Fibroblast of upper back skin (primary cell): ENCODE results near the gene GPRIN3.
A peak's percentile ranks its signal among the peaks of the same experiment; 100 is the strongest.
"Not testable (repeated sequence)": the region's sequence is repeated elsewhere in the genome, so short reads cannot be mapped to it uniquely, and the experiment has no call there.

Source experiments
- DNase-seq: peaks from one replicate; pipeline ENCODE4 v3.0.0-alpha.2; 2013

GPRIN3 gene

DNA sequence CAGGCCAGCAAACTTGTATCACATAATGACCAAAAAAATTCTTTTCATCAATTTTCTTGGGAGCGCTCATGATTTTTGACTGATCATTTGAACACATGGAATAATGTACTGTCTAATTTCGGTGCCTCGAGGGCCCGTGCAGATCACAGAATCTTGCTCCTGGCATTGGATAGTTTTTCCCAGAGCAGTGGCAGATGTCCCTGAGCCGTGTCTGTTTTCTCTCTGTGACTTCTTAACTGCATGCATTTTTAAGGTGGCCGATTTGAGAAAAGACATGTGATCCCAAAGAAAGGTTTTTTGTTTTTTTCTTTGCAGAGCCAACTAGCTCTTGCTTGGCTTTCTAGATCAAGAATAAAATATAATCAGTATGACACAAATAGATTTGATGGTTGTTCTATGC, 19.7 kb downstream of the GPRIN3 start:
- DNase-seq = no peak

DNA sequence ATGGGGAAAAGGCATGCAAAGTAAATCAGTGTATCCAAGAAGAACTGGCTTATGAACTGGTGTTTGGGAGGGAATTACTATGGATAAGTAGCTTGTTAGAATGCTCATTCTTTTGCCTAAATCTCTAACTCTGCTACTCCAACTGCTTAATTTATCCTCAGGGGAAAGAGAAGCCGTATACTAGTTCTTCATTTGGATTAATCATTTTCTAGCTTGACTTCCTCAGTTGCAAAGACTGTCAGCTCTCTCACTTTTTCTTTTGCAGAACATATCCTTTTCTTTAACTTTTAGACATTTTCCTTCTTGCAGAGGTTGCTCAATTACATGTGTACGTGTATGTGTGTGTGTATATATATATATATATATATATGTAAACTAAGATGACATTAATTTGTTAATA, 21.9 kb downstream of the GPRIN3 start:
- DNase-seq = no peak

DNA sequence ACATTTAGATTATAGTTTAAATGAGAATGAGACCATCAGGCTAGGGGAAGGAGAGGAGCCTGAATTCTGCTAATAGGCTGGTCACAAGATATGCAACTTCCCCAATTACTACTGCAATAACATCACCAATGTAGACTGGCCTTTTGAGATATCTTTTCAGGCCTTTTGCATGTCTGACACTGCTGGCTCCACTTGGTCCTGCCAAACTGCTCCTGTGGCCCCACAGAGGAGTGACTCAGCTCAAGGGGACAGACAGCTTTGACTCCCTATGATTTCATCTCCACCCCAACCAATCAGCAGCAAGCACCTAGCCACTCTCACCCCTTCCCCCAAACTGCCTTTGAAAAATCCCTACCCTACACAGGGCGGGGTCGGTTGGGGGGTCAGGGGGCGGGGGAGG, 22.8 kb downstream of the GPRIN3 start:
- DNase-seq = no peak

DNA sequence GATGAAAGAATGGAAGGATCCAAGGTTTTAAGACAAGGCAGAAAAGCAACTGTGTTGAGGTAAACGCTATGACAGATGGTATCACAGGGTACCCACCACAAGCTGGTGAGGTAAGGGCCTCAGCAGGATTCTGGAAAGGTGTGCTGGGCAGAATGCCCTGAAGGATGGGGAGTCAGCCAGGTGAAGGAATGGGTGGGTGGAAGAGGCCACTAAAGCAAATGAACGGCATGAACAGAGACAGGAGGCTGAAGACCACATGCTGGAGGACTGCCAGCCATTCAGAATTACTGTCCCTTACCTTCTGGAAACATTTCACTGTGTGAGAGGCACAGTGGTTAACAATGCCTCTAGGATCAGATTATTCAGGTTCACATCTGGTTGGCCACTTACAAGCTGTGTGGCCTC, 23.6 kb downstream of the GPRIN3 start:
- no peak for DNase-seq

DNA sequence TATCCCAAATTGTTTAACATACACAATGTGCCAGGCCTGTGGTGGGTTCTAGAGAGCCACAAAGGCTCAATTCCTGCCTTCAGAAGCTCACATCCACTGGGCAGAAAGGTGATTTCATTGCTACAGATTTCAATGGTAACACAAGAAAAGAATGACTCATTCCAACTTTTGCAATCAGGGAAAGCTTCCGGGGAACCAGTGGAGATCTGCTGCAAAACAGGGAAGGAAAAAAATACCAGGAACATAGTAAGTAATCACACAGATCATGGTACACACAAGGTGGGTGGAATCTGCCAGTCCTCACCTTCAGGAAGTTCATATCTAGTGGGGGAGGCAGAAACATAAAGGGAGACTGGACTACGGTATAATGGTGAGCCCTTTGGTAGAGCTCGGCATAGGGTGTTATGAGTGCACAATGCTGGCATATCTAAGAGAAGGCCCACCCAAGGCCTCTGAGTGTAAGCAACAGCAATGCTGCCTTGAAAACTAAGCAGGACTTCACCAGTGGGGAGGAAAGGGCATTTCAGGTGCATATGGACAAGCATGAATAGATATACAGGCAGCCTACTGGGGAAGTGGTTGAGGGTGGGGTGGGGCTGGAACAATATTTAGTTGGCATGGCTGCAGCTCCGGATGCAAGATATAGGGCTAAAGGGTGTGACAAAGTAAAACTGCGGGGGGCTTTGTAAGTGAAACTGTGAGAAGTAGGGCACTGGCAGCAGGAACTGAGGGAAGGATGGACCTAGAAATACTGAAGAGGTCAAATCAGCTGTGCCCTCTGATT, 24.2 kb downstream of the GPRIN3 start:
- peak; percentile 5 for DNase-seq

DNA sequence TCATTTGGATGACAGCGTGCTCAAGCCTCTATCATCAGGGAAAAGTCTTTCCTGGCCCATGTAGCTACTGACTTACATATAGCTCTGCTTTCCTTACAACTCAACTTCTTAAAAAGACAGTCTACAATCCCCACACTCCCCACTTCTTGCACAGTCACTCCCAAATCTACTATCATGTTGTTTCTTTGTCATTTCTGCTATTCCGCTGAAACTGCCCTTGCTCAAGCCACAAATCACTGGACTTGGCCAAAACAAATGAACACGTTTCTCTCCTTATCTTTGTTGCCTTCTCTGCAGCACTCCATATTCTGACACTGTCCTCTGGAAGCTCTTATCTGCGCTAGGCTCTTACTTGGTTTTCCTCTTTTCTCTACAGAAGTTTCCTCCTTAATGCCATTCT, 28.2 kb downstream of the GPRIN3 start:
- DNase-seq = no peak

DNA sequence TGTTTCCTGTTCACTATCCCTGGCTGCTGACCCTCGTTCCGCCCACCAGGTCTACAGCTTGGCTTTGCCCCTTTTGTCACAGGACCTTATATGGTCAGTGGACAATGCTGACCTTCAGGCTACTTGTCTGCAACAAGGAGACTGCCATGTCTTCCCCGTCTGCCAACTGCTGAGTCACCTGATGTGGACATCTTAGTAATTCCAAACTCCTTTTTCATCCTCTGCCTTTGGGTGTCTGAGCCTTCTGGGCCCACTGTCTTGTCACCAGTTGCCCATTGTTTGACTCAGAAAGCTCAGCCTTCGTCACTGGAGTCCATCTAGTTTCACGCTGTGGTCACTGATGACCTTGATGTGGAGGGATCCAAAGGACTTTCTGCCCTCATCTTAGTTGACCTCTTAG, 30.2 kb downstream of the GPRIN3 start:
- DNase-seq = no peak

DNA sequence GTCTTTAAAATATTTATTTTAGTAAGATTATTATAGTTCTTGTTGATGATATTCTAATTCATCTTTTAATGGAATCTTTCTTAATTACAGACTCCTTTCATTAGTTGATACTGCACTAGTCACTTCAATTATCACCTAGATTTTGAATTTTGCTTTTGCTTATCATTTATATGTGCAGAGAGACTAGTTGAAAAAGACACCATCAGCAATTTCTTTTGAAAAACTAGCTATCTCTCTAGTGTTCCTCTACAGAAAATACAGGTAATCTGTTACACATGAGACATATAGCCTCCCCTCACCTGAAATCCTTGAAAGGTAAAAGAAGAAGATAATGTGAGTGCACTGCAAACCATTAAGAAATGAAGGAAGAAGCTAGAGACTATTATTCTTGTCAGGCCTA, 31.3 kb downstream of the GPRIN3 start:
- no peak for DNase-seq

DNA sequence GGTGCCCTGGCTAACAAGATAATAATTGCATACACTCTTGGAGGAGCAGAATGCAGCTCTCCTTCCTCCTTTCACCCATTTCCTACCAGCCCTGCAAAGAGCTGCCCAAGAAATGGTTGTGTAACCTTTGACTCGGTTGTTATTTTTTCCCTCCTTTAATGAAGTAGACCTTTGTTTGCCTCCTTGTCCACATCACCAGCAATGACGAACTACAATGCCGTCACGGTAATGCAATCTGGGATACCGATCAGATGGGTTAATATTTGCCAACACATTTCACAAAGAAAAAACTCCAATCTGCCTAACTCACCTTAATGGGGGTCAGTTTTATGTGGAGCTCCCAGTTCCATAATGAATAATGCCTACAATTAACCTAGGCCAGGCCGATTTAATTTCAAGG, 32.0 kb downstream of the GPRIN3 start:
- no peak for DNase-seq

DNA sequence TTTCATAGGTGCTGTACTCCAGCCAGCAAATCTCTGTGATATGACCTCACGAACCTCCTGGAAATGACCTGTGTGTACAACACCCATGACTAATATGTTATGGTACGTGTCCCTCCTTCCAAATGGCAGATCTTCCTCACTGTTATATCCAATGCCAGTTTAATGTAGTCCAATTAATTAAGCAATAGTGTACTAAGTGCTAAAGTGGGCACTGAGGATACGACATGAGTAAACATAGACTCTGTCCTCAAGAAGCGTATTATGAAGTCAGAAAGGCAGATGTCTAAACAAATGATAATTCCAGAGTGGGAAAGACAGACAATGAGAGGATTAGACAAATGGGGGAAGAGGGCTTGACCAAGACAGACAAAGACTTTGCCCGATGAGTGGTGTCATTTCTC, 33.9 kb downstream of the GPRIN3 start:
- no peak for DNase-seq

DNA sequence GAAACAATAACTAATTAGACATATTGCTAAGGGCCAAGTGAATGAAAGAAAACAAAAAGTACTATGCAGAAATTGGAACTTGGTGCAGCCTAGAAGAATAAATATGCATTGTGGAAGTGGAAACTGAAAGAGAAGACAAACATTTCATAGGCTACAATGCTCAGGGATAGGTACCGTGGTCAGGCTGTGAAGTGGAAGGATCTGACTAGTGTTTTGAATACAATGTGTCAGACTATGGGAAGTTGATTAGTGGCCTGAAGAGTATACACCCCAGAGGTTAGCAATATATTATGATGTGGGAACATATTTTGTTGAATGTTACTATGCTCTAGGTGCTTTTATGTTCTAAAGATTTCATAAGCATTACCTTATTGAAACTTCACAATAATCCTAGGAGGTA, 36.8 kb downstream of the GPRIN3 start:
- DNase-seq = no peak

DNA sequence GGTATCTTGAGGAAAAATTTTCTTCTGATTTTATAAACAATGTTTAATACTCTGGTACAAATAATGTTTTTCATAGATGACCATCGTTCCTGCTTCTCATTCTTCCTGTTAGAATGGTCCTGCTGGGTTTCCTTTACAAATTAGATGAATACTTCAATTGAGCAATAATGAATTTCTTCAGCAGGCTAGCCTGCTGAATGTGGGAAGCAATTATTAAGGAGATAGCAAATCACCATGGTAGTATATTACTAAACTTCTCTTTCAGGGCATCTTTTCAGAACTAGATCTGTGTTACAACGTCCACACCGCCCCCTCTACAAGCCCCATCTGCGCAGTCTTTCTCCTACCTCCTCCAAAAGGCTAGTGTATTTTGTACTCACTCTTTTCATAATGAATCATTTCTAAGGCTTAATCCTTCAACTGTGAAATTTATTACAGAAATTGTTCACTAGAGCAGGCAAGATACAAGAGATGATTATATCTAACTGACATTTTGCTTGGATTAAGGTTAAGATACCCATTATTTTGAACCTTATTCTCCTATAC, 38.4 kb downstream of the GPRIN3 start:
- DNase-seq = no peak

DNA sequence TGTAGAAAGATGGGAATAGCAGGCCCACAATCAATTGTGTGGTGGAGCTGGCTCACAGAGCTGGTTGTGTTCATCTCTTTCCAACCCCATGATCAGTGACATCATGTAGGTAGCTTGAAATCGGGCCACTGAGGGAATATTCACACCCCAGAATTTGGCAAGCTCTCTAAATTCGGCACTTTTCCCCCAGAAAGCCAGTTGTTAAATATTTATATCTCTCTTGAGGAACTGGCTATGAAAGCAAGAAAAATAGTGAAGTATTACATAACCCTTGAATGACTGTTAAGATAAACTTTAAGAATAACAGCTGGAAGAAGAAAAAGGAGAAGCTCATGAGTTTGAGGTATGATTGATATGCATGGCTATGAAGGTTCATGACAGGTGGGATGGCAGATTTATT, 38.9 kb downstream of the GPRIN3 start:
- DNase-seq = peak; percentile 3

DNA sequence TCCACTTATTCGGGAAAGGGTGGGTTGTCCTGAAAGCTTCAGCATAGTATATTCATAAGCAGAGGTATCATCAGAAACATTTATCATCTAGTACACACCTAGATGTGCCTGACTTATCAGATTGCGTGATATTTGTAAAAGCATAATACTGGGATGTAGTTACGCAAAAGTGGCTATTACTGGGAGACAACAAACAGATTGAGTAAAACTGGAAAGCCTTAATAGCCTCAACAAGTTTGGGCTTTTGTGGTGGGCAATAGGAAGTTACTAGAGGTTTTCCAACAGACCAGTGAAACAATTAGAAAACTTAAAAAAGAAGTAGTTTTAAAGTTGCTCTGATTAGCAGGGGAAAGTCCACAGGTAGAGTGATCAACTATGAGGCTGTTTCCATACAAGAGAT, 39.8 kb downstream of the GPRIN3 start:
- DNase-seq = no peak

DNA sequence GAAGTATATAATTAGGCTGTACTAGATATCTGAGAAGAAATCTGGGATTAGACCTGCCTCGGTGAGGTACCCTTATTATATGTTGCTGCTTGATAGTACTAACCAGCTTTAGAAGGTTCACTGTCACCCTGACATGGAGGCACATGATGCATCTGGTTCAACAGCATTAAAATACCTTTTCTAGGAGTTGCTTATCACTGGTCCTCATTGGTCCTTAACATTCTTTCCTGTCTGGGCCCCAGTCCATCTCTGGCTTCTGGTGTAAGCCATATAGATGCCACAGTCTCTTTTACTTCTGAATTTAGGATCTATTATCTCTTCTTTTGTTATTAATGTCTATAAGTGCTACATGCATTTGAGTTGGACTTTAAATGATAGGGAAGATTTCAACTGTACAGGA, 40.2 kb downstream of the GPRIN3 start:
- no peak for DNase-seq

DNA sequence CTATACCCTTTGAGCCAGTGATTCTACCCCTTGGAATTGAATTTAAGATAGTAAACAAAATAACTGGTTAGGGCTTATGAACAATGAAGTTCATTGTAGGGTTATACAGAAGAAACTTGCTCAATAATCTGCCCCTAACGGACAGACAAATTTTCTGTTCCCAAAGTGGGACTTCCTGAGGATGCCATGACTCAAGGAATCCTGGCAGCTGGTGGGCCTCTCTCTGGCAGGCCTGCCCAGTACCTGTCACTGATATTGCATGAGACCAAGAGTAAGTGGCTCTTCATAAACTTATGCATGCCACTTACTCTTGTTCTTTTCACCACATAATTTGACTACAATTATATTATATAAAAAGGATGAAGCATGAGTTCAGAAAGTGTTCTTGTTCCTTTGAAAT, 41.5 kb downstream of the GPRIN3 start:
- DNase-seq = no peak

DNA sequence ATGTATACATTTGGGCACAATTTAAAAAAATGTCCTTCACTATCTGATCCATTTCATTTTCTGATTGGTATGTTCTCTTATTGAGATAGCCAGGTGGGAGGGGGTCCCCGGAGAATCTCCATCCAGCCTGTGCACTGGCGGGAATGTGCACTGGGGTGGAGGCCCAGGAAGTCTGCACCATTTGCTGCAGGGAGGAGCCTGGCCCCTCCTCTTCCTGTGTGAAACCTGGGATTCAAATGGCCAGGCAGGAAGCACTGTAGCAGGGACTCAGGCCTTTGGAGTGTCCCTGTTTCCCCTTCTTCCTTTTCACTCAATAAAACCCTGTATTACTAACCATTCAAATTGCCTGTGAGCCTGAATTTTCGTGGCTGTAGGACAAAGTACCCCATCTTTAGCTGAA, 44.3 kb downstream of the GPRIN3 start:
- no peak for DNase-seq

DNA sequence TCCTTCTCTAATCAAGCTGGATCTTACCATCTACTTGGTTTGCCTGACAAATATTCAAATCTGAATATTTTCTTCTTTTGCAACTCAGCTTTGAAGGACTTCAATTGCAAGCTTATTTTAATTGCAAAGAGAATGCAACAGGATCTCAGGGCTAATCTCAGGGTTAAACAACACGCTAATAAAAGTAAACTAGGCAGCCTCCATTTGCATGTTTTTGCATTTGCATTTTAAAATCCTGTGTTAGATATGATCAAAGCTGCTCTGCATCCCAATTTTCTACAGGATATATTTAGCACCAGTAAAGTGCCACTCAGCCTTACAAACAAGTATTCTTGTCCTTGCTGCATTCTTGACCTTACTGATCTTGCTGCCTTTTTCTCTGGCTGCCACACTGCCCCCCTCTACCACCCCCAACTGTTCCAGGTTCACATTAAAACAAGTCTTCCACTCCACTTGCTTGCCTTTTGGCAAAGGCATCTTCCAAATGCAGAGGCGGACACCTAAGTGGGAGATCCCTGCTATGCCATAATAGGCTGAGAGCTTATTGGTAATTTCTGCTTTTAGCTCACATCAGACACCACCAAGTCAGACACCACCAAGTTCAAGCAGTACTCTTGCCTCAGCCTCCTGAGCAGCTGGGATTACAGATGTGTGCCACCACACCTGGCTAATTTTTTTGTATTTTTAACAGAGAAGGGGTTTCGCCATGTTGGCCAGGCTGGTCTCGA, 48.1 kb downstream of the GPRIN3 start:
- no peak for DNase-seq

DNA sequence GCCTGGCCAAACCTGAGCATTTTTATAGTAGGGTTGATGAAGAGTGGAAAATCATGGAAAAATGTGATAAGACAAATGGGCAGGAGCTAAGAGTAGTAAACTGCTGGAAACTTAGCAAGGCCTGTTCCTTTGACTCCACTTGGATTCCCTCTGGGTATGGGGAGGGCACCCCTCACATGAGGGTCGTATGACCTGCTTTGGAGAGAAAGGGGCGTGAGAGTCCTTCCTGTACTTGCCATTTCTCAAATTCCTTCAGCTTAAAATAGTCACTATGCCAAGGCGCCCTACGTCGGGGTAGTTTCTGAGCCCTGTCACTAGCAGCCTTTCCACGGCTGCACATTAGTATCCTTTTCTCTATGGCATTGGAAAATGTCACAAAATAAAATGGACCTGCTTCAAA, 49.1 kb downstream of the GPRIN3 start:
- no peak for DNase-seq

DNA sequence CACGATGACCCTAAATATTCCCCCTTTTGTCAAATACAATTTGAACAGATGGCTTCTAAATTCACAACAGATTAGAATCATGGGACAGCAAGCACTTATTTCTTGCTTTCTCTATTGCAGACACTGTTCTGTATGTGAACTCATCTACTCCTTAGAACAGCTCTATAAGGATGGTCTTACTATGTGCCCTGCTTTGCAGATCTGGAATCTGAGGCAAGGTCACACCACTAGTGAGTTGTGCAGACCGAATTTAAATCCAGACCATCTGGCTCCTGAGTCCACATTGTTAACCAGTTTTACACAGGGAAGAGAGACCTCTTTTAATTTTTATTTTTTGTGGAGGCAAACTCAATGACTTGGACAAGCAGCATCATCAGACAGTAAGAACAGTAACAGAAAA, 50.2 kb downstream of the GPRIN3 start:
- DNase-seq = no peak

DNA sequence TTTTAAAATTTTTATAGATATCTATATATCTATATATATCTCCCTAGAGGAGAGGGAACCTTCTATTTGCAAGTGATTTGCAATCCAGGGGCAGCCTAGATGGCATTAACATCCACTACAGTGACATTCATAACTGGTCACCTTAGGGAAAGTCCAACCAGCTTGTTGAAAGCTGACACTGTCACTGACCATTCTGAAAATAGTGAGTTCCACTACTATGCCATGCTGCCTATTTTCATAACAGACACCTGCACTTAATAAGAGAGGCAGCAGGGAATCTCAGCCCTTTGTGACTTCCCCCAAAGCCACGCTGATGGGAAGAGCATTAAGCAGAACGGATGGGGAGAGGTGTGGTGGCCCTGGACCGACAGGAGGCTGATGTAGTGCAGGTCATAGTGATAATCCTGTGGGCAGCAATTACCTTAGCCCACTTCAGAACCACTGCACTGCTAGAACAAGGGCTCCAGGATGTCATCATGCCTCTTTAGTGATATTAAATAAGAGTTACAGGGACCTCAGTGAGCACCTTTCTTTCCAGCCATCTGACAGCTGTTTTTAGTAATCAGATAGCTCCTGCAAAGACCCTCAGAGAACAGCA, 51.3 kb downstream of the GPRIN3 start:
- no peak for DNase-seq

DNA sequence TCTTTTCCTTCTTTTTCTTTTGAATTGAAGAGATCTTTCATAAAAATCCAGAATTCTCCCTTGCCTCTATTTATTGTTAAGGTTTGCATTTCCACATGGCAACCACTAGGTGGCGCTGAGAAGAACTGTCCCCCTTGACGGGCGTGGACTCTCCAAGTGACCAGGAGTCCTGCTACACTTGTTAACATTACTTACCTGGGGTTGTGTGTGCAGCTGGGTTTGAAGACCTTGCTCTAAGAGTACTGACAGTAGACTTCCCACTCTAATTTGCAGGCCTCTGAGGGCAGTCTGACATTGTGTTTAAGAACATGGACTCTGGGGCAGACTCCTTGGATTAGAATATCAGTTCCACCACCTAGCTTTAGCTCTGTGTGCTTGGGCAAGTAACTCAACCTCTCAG, 52.8 kb downstream of the GPRIN3 start:
- DNase-seq = peak; percentile 16

DNA sequence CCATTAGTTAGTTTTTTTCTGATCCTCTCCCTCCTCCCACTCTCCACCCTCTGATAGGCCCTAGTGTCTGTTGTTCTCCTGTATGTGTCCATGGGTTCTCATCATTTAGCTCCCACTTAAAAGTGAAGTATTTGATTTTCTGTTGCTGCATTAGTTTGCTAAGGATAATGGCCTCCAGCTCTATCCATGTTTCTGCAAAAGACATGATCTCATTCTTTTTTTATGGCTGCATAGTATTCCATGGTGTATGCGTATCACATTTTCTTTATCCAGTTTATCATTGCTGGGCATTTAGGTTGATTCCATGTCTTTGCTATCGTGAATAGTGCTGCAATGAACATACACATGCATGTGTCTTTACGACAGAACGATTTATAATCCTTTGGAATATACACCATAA, 53.3 kb downstream of the GPRIN3 start:
- not testable (repeated sequence) for DNase-seq

DNA sequence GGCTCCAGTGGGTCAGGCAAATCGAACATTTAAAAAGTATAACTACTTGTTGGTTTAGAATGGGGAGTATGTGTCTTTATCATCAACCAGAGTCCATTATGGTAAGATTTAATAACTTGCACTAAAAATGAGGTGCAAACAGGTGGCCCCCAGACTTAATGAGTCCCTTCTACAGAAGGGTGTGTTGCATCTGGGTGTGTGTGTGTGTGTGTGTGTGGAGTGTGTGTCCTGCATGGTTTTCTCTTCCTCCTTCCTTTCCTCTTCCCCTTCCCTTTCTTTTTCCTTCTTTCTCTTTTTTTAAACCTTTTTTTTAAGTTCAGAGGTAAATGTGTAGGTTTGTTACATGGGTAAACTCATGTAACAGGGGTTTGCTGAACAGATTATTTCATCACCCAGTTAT, 53.7 kb downstream of the GPRIN3 start:
- no peak for DNase-seq
